GM18867 (cell line): Measurements from ENCODE around the gene ACOXL.

Experiments
- ATAC-seq: cut with Tn5 transposase; IDR thresholded peaks from one replicate; pipeline ENCODE4 v1.9.1; 2021; ENCODE audit warnings: mild to moderate bottlenecking, moderate library complexity; ENCODE audit not compliant: unreplicated experiment

Gene ACOXL

GRCh38 chr2:110872521-110872920, 140.1 kb downstream of the ACOXL start:
- peak; percentile 37 for ATAC-seq

DNA sequence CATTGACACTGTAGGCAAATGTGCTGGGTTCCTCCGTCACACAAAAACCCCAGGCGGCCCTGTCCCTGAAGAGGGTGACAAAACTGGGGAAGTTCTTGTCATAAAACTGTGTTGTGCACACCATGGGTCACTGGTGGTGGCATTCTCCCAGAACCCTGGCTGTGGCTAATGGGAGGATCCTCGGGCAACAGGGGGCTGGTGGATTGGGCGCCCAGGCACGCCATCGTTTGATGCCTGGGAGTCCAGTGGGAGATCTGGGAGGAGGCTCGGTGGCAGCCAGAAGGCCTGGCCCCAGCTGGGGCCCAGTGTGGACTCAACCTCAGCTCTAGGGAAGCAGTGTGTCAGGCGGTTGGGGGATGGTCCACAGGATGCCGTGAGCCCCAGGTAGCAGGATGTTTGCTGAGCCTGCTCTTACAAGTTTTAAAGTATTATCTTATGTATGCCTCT, 140.7 kb downstream of the ACOXL start:
- peak; percentile 49 for ATAC-seq

GRCh38 chr2:110873597-110874452, 141.5 kb downstream of the ACOXL start:
- no peak for ATAC-seq

DNA sequence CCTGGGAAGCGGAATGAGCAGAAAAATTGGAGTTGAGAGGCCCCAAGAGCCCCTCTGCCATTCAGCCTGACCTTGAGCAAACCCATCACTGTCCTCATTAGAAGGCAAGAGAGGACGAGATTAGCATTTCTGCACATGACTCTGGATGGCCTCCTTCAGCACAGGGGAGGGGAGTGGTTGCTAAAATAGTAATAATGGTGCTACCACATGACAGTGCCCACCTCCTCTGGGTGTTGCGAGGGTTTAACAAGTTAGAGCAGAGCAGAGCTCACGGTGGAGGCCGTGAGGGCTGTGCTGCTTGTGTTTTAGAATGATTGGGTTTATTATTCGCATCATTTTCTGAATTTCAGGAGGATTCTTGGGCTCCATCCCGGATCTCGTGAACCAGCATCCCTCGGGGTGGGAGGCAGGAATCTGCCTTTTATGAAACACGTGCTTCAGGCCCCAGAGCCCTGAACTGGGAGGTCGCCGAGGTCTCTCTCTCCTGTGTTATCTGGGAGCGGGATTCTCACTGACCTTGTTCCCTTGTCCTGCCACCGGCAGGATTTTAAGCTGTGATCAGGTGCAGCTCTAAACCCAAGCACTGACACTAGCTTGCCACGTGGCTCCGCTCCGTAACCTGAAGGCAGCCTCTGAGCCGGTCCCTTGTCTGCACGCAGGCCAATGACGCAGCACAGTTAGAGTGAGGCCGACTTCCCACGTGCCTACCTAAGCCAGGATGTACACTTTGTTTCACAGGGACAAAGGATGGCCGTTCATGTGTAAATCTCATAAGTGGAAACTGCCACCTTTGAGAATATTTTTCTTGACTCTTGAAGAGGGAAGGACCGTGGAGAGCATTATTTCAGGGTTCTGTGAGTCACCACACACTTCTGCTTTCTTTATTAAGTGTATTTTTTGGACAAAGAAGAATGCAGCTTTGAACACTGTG, 142.3 kb downstream of the ACOXL start:
- ATAC-seq, result peak; percentile 40

GRCh38 chr2:110875384-110875725, 143.0 kb downstream of the ACOXL start:
- peak; percentile 45 for ATAC-seq

- ATAC-seq, result no peak
Measured at GRCh38 chr2:110876167-110876999, 144.0 kb downstream of the ACOXL start.

DNA sequence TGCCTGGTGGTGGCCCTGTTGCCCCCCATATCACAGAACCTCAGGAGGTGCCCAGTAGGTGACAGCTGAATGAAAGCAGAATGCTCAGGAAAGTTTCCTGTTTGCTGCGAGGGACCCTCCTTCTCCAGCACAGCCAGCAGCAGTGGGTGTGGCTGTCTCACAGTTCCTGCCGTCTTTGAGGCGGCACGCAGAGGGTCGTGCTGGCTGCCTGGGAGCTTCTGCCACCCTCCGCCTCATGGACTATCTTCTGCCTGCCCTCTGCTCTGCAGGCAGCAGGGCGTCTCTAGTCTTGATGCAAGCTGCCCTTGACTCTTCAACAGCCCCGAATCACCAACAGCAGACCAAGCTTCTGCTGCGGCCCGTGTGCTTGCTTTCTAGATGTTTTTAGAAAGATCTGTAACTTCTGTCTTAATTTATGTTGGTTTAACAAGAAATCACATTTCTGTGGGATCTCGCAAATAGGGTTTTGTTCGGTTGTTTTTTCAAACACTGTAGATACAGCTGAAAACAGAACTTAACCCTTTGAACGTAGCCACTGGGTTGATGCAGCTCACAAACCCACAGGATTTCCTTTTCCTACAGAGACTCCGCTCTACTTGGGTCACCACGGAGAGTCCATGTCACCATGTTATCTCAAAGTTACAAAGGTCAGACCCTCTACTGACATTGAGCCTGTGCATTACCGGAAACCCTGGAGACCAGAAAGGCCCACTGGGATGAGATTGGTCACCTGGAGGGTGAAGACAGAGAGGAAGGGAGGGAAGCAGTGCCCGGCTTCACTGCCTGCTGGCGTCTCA, 144.9 kb downstream of the ACOXL start:
- ATAC-seq, result no peak

- no peak for ATAC-seq
Measured at GRCh38 chr2:110878150-110878549, 145.8 kb downstream of the ACOXL start.

DNA sequence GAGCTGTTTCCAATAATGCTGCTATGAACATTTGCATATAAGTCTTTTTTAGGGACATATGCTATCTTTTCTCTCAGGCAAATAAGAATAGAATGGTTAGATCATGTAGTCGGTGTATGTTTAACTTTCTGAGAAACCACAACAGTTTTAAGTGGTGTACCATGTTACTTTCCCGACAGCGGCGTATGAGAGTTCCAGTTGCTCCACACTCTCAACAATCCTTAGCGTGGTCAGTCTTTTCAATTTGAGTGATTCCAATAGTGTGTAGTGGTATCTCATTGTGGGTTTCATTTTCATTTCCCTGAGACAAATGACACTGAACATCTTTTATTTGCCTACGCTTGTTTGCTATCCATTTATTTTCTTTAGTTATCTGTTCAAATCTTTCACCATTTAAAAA, 149.5 kb downstream of the ACOXL start:
- peak; percentile 93 for ATAC-seq

DNA sequence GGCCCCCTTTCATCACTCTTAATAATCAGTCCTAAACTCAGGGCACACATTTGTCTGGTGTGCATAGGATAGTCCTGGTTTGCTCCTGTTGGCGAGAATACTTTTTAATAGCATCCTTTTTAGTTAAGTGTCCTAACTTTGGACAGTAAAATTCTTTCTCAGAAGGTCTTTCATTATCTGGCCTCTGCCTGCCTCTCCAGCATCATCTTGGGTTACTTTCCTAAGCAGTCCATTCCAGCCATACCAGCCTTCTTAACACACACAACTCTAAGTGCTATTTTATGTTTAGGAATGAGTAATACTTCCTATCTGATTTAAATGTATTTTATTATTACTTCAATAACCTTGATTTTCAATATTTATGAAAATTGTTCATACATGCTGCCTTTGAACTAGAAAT, 151.0 kb downstream of the ACOXL start:
- ATAC-seq, result no peak

- ATAC-seq, result no peak
Measured at GRCh38 chr2:110885256-110885655, 152.9 kb downstream of the ACOXL start.

DNA sequence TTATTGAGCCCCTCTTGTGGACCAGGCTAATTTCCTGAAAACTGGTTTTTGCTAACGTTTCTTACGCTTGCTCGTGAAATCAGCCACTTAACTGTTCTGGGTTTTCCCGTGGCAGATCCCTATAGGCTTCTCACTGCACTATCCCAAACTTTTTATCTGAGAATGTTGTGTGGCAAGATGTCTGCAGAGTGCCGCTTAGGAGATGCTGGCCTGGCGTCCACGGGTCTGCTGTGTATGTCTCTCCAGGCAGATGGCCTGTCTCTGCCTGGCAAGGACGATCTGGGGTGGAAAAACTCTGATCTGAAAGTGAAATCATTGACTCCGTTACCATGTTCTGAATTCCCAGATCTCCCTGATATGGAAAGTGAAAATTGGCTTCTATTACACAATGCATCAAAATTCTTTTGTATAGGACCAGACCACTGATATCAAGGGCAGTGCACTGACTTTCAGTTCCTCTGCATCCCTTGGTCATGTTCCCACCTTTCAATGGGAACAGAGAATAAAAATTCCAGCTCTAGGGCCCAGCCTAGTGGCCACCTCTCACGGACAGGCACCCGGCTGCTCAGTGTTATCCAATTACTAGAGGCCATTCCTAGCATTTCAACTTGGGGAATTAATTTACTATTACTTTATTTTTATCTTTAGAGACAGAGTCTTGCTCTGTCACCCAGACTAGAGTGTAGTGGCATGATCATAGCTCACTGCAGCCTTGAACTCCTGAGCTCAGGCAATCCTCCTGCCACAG, 154.6 kb downstream of the ACOXL start:
- ATAC-seq, result no peak

GRCh38 chr2:110888411-110888810, 156.0 kb downstream of the ACOXL start:
- no peak for ATAC-seq

GRCh38 chr2:110891626-110892025, 159.3 kb downstream of the ACOXL start:
- no peak for ATAC-seq

DNA sequence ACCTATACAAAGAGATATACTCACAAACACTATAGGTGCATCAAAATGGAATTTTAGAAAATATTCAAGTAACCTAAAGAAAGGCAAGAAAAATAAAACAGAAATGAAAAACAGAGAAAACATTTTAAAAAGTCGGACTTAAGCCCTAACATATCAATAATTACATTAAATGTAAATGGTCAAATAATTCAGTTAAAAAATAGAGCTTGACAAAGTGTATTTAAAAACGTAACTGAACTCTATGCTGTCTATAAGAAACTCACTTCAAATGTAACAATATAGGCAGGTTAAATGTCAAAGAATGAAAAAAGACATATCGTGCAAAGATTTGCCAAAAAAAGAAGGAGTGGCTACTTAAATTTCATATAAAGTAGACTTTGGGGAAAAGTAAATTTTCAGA, 163.9 kb downstream of the ACOXL start:
- ATAC-seq, result no peak

GRCh38 chr2:110897966-110898365, 165.6 kb downstream of the ACOXL start:
- ATAC-seq, result no peak

DNA sequence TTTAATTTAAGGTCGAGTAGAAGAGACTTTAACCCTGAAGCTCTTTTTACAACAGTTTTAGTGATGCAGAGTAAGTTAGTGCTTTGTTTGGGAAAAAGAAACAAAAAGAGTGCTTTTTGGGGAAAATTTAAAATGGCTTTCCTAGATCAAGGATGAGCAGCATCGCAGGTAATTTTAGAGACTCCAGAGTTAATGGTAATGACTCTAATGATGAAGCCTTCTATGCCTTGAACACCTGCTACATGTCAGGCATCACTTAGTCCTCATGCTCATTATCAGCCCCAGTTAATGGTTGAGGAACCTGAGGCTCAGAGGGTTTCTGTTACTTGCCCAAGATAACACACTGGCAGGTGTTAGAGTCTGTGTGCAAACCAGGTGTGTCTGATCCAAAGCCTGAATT, 167.8 kb downstream of the ACOXL start:
- ATAC-seq, result no peak

DNA sequence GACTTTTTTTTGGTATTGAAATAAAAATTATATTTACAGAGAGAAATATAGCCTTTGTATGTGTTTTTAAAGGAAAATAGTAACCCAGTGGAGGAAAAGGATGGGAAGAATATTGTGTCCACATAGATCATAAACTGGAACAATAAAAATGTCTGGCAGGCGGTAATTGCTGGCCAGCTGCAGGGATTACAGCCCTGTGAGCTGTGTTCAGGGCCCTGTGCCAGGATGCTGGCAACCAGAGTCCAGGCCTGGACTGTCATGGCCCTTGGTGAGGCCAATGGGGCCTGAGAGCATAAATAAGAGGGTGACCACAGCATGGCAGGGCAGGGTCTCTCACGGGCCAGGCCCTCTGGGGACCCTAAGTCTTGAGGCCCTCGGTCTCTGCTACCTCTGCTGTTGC, 171.2 kb downstream of the ACOXL start:
- no peak for ATAC-seq

GRCh38 chr2:110904116-110904778, 171.9 kb downstream of the ACOXL start:
- no peak for ATAC-seq
